Ureter (tissue), 1 donor: ENCODE measurements around the gene SYT13. TPM values are rescaled to one million over a fixed set of nuclear protein-coding genes. Genes with fewer than 3 reads are reported as not detected.

Source experiments
- DNase-seq: peaks from one replicate; pipeline ENCODE4 v3.0.0-alpha.2; 2020; ENCODE audit warnings: low spot score
- total RNA-seq: library from RNA; stranded (reverse); gene quantifications from one replicate; pipeline ENCODE4 v1.2.4, GENCODE V29; 2023
- donor health status: DM: yes; HTN: yes; CAD: no.

Gene SYT13, protein sequence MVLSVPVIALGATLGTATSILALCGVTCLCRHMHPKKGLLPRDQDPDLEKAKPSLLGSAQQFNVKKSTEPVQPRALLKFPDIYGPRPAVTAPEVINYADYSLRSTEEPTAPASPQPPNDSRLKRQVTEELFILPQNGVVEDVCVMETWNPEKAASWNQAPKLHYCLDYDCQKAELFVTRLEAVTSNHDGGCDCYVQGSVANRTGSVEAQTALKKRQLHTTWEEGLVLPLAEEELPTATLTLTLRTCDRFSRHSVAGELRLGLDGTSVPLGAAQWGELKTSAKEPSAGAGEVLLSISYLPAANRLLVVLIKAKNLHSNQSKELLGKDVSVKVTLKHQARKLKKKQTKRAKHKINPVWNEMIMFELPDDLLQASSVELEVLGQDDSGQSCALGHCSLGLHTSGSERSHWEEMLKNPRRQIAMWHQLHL
- not detected for total RNA-seq

GRCh38 chr11:45285930-45286632 lies at the start of gene SYT13:
TSS of gene SYT13 (minus strand) at chr11:45286341. CDS start at chr11:45286207, 134 bp downstream.
- no peak for DNase-seq

DNA sequence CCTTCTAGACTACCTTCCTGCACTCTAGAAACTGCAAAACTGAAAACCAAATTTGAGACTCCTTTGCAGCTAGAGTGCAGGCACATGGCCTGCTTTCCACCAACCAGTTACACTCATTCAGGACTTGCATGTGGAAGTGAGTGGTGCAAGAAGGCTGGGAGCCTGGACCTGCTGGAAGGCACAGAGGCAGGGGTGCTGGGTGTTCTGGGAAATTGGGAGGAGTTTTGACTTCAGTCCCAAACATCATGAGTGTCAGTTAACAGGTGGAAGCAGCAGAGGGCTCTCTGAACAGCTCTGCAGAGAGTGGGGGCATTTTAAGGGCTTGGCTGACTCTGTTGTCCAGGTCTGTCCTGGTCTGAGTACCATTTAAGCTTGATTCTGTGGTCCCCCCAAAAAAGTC lies 49.3 kb upstream of the SYT13 start:
- DNase-seq: no peak

- no peak for DNase-seq
Measured at GRCh38 chr11:45334836-45335235, 48.7 kb upstream of the SYT13 start.

- DNase-seq: no peak
Measured at GRCh38 chr11:45334410-45334809, 48.3 kb upstream of the SYT13 start.

- no peak for DNase-seq
Measured at GRCh38 chr11:45333001-45333971, 47.1 kb upstream of the SYT13 start.

DNA sequence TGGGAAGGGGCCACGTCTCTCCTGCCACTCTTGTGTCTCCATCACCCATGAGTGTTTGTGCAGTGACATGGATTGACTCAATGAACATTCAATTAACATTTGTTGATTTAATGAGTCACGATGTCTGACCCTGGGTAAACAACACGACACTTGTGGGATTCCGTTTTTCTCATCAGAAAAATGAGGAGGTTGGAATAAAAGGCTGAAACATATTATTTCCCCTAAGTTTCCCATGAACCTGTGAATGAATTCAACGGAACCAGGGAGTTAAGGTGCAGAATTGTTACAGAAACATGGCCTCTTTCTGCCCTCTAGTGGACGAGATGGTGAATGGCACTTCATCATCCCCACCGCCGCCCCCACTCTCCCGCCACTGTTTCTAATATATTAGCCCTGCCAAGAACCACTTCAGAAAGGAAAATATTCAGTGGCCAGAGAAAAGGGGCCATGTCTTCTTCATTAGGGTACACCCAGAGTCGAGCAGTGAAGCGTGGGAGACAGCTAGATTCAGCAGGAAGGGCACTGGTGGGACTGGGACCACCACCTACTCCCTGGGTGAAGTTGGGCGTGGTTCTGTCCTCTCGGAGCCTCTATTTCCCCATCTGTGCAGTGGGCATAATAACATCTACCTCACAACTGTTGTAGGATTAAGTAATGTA lies 46.3 kb upstream of the SYT13 start:
- DNase-seq: no peak

DNA sequence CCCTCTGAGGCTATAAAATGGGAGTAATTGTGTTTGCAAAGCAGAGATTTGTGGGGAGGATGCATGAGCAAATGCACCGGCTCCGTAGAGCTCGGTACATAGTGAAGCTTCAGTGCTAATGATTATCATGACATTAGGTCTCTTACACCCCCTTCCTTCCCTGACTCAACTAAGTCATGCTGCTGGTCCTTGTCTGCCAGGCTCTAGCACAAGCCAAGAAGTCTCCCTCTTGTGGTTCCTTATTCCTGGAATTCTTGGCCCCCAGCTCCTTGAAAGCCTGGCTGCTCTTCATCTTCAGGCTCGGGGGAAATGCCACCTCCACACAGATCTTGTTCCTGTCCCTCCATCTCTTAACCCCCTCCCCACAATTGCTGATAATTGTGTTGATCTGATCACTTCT lies 45.7 kb upstream of the SYT13 start:
- DNase-seq: no peak

DNA sequence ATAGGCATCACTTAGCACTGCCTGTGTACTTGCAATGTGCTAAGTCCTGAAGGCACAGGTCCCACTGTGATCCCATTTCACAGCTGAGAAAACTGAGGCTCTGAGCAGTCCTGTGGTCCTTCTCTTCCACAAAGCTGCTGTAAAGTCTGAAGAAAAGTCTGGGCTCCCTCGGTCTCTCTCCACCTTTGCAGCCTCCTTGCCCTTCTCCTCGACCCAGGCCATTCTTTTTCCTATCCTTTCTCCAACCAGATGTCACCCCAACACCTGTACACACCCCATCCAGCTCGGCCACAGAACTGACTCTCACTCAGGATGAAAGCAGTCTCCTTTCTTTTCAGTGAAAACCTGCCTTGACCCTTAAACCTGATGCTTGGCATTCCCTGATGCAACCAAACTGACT lies 42.6 kb upstream of the SYT13 start:
- DNase-seq: no peak

DNA sequence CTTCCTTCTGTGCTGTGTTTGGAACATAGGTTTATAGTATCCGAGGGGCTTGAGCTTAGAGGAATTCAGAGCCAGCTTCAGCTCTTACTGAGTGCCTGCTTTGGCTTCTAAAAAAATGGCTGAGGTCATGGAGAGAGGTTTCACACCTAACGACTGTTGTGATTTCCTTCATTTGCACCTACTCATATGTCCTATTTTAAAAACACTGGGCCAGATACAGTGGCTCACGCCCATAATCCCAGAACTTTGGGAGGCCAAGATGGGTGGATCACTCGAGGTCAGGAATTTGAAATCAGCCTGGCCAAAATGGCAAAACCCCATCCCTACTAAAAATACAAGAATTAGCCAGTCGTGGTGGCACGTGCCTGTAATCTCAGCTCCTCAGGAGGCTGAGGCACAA lies 38.3 kb upstream of the SYT13 start:
- no peak for DNase-seq

DNA sequence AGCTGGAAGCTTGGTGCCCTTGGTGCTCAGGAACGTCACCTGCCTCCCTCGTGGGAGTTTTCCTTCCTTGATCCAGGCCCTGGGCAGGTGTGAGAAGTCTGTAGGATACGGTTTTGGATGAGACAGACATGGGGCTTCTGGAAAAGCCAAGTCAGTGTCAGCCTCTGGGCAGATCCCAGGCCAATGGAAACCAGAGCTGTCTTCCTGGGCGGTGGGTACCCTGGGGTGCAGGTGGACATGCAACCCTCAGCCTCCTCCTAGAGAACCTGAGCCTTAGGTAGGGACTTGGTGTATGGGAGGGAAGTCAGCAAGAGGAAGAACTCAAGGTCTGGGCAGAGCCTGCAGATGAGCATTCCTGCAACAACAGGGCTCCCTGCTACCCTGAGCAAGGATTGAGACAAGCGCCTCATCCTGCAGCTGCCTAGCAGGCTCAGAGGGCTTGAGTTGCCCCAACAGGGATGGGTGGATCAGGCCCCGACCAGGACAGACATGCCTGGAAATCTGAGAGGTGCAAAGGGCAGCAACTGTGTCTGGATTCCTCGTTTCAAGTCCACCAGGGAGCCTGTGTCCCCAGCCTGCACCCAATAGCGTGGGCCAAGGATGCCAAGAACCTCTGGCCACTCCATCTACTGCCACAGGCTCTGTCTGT lies 37.6 kb upstream of the SYT13 start:
- no peak for DNase-seq

GRCh38 chr11:45322891-45323600 lies 36.9 kb upstream of the SYT13 start:
- no peak for DNase-seq

DNA sequence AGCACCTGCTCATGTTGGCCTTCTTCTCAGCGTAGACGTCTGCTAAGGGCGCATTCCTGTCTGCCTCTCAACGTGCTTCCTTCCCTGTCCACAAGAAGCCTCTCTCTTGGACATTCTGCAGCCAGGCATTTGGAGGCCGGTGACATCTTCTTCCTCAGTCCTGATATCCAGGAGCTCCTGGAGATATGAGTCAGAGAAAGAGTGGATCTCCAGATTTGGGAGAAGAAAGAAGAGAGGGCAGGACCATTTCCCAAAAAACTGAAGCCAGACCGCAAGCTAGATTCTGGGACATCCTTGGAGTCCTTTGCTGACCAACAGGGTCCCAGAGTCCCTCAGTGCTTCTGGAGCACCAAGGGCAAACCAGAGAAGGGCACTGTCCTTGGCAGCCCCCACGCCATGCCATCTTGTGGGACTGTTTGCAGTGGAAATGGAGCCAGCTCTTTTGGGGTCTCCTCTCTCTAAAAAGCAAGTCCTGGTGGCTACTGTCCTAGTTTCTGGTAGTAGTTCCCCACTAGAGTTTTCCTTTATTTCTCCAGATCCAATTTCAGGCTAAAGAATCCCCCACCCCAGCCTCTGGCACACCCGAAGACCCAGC lies 36.1 kb upstream of the SYT13 start:
- no peak for DNase-seq

DNA sequence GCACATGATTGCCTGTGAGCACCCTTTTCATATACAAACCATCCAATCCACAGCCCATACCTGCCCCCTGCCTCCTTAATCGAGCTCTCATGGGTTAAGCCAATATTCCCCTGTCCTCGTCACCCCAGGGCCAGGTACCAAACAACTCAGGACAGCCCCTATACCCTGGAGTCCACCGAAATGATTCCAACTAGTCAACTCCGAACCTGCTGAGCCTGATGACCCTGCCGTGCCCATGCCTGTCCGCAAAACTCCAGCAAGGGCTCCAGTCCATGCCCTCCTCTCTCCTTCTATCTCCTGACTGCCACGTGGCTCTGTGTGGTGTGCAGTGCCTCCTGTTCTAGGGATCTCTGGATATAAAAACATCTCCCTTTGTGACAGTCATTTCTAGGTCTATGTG lies 35.5 kb upstream of the SYT13 start:
- no peak for DNase-seq

- no peak for DNase-seq
Measured at GRCh38 chr11:45321031-45321595, 35.0 kb upstream of the SYT13 start.

GRCh38 chr11:45320371-45320770 lies 34.2 kb upstream of the SYT13 start:
- DNase-seq: no peak

DNA sequence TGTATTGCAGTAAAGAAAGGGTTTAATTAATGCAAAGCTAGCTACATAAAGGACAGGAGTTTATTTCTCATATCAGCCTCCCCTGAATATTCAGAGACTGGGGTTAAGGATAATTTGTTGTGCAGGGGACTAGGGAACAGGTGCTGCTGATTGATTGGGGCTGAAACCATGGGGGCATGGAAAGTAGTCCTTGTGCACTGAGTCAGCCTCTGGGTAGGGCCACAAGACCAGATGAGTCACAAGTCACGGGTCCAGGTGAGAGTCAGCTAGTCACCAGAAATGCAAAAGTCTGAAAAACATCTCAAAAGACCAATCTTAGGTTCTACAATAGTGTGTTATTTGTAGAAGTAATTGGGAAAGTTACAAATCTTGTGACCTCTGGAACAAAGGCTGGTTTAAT lies 32.9 kb upstream of the SYT13 start:
- DNase-seq: no peak

GRCh38 chr11:45318516-45318915 lies 32.4 kb upstream of the SYT13 start:
- no peak for DNase-seq

DNA sequence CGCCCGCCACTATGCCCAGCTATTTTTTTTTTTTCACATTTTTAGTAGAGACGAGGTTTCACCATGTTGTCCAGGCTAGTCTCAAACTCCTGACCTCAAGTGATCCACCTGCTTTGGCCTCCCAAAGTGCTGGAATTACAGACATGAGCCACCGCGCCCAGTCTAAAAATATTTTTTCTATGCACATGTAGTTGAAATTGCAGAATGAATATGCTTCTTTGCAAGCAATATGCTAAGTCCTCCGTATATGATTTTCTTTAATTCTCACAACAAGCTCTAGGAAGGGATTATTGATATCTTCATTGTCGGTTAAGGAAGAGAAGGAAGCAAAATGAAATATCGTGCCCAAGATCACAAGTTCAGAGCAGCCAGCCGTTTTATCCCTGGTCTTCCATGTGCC lies 30.1 kb upstream of the SYT13 start:
- DNase-seq: no peak

DNA sequence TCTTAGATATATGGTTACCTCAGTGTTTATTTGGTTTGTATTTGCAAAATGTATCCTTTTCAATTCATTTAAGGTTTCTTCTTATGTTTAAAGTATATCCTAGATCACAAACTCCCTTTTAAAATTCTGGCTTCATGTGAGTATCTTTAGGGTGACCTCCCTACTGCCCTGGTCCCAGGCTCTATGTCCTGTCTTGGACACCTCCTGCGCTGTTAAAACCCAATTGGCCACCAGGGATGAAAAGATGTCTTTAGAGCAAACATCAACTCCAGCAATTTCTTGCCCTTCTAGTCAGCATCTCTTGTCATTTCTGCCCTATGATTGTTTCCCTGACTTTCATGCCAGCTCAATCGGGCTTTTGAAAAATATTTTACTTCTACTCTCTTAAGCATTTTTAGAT lies 28.8 kb upstream of the SYT13 start:
- no peak for DNase-seq
